Measurements from ENCODE around the gene ZNF18.
A peak's percentile ranks its signal among the peaks of the same experiment; 100 is the strongest.

ZNF18 gene

DNA sequence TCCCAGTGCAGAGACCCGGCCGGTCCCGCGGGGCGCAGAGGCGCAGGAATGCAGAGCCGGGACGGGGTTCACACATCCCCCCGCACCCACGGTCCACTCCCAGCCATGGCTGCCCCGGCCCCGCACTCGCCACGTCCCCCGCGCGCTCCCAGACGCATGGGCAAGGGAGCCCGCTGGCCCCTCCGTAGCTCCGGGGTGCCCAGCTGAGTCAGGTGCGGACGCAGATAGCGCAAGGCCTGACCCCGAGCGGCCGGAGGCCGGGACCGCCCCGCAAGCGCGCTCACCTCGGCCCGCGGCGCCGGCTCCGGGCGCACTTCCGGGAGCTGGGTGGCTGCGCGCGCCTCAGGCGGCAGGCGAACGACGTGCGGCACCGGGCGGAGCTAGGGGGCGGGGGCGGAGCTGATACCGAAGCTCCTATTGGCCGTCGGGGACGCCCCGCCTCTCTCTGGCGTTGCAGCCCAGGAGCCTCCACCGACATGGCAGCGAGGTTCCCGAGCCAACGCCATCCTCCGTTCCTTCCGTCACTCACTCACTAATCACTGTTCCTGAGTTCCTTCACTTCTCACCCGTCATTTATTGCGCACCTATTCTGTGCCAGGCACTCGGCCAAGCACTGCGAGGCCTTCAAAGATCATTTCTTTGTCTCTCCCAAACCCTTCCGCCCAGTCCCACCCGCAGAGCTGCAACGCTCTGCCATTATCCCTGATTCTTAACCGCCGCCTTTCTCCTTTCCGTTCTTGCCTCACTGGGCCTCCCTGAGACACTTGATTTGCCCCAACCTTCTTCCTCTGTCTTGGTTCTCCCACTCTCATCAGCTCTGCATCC lies at the start of gene ZNF18:
TSS of gene ZNF18 (minus strand) at position 329 of the 825 bp plus-strand sequence. CDS start 4,646 bp downstream, outside the sequence.
- DNase-seq (ENCODE audit: low read depth) = peak; percentile 95

DNA sequence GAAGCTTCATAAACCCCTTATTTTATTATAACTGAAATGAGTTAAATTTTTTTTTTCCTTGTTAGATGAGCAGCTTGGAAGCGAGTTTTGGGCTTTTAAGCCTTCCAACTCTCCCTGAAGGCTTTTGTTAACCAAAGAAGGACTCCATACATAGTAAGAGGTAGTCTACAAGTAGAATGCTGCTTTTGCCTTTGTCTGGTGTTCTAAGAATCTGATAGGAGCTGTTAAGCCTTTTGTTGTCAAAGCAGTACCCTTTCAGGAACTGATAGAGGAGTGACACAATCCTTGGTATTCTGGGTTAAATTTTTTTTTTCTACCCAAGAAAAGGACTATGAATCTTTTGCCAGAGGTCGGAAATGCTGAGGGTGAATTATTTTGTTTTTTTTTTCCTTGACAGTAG lies 49.5 kb upstream of the ZNF18 start:
- DNase-seq (ENCODE audit: low read depth) = no peak

DNA sequence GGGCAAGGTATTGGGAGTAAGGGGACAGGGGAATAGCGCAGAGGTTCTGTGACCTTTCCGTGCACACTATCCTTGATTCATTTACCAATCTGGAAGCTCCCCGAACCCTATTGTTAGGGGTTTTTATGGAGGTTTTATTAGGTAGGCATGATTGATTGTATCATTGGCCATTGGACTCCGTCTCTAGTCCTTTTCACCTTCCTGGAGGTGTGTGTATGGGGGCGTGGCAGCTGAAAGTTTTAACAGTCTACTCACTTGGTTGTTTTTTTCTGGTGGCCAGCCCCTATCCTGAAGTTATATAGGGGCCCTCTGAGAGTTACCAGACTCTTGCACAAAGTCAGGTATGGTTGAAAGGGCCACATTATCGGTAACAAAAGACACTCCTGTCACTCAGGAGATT lies 46.4 kb upstream of the ZNF18 start:
- DNase-seq (ENCODE audit: low read depth) = no peak

DNA sequence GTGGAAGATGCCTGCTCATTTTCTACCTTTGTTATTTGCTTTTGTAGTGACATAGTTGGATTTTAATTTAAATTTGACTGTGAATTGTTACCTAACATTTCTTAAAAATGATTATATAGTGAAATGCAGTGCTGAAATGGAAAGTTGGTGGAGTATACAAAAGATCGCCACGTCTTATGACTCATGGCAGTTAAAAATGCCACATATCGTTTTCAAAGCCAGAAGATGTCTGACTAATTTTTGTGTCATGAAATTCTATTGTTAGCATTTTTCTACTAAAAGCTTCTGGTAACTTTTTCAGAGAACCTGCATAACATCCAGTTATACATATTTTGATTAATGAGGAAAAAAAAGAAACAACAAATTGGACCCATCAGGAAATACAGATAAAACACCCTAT lies 44.0 kb upstream of the ZNF18 start:
- peak; percentile 84 for DNase-seq (ENCODE audit: low read depth)

DNA sequence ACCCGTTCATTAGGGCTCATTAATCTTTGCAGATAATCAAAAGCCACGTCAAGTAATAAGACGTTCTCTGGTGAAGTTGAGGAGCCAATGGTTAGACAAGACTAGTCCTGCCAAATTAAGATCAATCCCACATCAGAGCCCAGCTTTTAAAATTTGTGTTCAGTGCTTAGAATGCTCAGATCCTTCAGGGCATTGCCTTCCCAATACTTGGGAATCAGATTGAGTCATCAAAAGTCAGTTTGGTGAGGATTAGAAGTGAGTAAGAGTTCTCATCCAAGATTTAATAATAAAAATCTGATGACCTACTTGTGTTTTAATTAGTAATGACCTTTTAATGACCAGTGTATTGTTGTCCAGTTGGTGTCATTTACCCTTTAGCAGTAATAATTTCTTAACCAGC lies 43.2 kb upstream of the ZNF18 start:
- peak; percentile 37 for DNase-seq (ENCODE audit: low read depth)

DNA sequence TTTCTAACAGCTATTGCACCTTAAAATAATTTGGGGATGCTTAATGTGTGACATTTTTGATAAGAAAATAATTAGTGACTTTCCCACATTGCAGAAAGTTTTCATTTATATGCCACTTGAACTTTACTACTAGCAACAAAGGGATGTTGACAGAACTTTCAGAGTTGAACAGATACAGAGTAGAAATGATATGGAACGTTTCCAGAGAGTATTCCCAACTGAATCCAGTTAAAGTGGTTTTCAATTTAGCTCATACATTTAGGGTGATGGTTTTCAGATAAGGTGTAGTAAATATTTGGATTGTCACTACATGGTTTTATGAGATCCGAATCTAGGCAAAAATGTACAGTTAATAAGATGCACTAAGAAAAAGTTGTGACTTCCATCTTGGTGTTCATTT lies 40.7 kb upstream of the ZNF18 start:
- no peak for DNase-seq (ENCODE audit: low read depth)

DNA sequence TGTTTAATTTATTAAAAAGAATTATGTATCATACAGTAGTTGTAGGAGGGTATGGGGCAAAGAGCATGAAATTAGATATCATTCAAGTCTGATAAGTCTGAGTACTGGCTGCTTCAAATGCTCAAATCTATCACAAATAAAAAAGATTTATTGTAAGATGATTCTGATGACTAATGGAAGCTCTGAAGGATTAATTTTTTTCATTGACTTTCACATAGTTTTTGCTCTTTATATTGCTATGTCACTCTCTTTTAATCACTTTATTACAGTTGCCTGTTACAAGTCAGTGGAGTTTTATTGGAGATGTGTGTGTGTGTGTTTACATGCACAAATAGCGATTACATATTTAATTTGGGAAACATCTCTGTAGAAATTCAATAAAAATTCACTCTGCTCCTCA lies 38.4 kb upstream of the ZNF18 start:
- no peak for DNase-seq (ENCODE audit: low read depth)

DNA sequence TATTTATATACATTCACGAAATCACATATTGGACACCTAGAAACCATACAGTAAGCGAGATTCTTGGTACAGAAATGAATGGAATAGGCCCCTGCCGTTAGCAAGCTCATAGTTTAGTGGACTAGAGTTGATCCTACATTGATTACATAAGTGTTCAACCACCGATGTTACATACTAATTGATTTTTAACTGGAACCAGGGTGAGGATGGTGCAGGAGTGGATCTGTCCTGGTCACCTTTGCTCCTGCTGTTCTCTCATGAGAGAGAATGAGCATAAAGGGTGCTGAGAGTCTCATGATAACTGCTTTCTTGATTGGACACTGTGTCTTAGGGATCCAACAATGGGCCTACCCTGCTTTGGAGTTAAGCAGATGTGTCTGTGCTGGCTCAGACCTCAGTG lies 37.3 kb upstream of the ZNF18 start:
- no peak for DNase-seq (ENCODE audit: low read depth)

DNA sequence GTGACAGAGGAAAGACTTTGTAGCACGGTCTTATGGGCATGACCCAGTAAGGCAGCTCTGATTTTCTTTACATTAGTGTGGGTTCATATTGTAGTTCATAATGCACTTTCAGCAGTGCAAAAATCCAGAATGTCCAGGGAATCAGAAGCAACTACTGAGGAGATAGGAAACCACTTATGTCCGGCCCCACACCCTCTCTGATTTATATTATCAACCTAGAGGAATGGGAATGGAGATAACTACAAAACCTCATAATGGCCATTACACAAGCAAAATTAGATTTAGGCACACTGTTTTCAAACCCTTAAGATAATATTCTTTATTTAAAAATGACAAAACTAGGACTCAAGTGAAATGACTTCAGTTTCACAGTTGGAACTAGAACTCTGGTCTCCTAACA lies 31.3 kb upstream of the ZNF18 start:
- no peak for DNase-seq (ENCODE audit: low read depth)

DNA sequence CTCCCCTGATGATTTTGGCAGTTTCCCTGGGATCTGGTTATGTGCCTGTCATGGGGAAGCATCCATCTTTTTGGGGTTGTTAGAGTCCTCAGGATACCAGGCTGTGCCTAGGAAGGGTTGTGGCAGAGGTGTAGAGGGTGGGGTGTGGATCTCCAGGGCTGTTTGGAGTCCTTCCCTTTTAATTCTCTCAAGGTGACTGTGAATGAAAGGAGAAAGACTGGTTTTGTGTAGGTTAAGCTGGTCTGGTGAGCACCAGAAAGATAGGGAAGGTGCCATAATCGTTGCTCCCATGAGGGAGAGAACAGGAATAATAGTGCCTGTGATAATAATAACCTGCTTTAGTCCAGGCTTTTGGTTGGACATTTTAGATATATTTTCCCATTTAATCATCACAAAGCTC lies 30.4 kb upstream of the ZNF18 start:
- no peak for DNase-seq (ENCODE audit: low read depth)

- peak; percentile 44 for DNase-seq (ENCODE audit: low read depth)
These were observed 27.1 kb upstream of the ZNF18 start for GRCh38 chr17:12024327-12024726.

- DNase-seq (ENCODE audit: low read depth) = no peak
These were observed 25.0 kb upstream of the ZNF18 start for GRCh38 chr17:12022310-12022709.

- DNase-seq (ENCODE audit: low read depth) = peak; percentile 25
These were observed 24.4 kb upstream of the ZNF18 start for GRCh38 chr17:12021623-12022140.

GRCh38 chr17:12020642-12021622 lies 23.7 kb upstream of the ZNF18 start, which contains the start of gene MAP2K4:
TSS of gene MAP2K4 (plus strand) at chr17:12020877. CDS start at chr17:12020887, 10 bp downstream.
- DNase-seq (ENCODE audit: low read depth) = peak; percentile 89

GRCh38 chr17:12007466-12007865 lies 10.2 kb upstream of the ZNF18 start:
- no peak for DNase-seq (ENCODE audit: low read depth)

- DNase-seq (ENCODE audit: low read depth) = no peak
These were observed 2.4 kb upstream of the ZNF18 start for GRCh38 chr17:11999696-12000095.

GRCh38 chr17:11997972-11998233 lies 628 bp upstream of the ZNF18 start:
- DNase-seq (ENCODE audit: low read depth) = no peak

DNA sequence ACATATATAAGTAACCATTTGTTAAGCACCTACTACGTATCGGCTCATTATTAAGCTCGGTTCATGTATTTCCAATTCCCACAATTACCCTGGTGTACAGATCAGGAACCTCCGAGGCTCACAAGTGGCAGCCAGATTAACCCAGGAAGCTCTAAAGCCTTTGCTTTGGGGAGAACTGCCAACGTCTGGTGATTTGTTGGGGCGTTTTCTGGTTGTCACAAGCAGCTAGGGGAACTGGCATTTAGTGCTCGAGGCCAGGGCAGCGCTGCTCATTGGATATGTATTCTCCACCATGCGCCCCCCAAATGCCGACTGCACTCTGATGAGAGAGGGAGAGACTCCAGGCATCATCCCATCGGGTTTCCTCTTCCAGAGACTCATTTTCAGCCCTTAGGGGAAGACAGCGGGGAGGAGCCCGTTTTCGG lies 541 bp downstream of the ZNF18 start:
- no peak for DNase-seq (ENCODE audit: low read depth)

- no peak for DNase-seq (ENCODE audit: low read depth)
These were observed 5.8 kb downstream of the ZNF18 start for GRCh38 chr17:11991461-11991860.

DNA sequence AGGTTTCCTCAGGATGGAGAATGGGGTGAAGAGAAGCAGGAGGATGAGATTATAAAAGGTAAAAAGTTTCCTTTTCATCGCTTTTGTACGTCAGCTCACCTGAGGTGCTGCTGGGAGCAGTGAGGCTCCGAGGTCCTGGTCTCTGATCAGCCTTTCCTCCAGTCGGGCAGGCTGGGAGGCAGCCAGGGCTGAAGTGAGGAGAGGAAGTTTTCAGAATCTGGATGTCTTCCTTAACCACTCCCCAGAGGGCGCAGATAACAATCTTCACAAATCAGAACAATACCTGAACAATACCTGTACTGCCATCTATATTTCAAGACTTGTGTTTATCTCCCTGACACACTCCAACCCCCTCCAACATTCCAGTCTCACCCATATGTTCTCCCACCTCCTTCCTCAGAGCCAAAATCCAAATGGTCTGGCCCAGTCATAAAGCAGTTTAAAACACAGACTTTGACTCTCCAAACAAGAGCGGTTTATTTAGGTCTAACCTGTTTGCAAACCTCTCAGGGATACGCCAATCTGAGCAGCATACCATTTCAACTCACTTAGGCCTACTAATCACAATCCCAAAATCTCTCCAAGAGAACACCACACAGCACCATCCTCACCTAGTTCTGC lies 6.8 kb downstream of the ZNF18 start:
- no peak for DNase-seq (ENCODE audit: low read depth)

- DNase-seq (ENCODE audit: low read depth) = peak; percentile 63
These were observed 10.3 kb downstream of the ZNF18 start for GRCh38 chr17:11986942-11987329.

DNA sequence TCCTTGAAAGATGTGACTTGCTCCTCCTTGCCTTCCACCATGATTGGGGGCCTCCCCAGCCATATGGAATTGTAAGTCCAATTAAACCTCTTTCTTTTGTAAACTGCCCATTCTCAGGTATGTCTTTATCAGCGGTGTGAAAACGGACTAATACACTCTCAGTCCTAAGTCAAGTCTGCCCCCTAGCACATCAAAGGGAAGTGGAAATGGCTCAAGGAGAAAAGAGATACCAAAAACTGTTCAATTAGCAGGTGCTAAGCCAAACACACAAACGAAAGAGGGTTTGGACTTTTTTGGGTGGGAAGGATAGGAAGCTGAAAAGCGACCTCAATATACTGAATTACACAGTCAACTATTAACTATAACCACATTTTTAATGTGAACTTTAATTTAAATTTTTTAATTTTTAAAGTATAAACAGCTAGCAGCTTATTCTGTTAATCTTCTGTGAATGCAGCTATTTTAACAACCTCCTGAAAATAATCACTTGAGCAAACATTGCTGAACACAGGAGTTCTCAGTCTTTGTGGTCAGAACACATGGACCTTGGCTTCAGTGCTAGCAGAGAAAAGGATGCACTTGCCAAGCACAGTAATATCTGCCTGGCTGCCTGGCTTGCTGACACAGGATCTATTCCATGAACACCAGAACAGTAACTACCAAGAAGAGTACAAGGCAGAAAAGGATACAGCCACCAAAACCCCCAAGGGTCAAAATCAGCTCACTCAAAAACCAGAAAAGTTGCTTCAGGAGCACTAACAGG lies 10.9 kb downstream of the ZNF18 start:
- DNase-seq (ENCODE audit: low read depth) = no peak

Data from EH (cell line).